GM13977 (cell line): ENCODE measurements around the gene STYX.
A peak's percentile ranks its signal among the peaks of the same experiment; 100 is the strongest.

Experiments
- DNase-seq: peaks from one replicate; pipeline ENCODE4 v3.0.0; 2012; ENCODE audit warnings: low spot score
- in situ Hi-C: fragments of 300-500 bp; cut with MboI; formaldehyde crosslinking; loops from one replicate; pipeline ENCODE4 v1.12.0; 2022; ENCODE audit warnings: low sequenced_read_pairs, low pct_unique_long_range_greater_than_20kb, mixed read lengths, inconsistent platforms; ENCODE audit not compliant: unreplicated experiment
- TF ChIP-seq, protein P1 (sequence below): IDR thresholded peaks from 2 replicates; pipeline ENCODE4 v1.5.1; 2012; ENCODE audit warnings: mild to moderate bottlenecking, control low read depth; ENCODE audit not compliant: insufficient read depth; ENCODE audit errors: extremely low read depth, missing control alignments

The STYX gene

DNA sequence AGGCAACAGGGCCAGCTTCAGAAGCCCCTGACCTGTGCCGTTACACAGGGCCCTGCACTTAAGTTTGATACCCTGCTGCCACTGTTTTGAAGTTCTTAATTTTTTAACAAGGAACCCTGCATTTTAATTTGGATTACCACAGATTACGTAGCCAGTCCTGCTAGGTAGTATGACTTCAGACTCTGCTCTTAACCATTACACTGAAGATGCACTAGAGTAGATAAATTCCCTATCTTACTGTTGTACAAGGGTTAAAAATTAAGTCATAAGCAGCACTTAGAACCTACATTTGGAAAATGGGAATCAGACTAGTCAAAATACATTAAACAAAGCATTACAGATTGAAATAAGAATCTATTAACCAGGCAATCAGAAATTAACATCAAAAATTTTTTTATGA lies 59.2 kb downstream of the STYX start:
- TF ChIP-seq, protein P1, sequence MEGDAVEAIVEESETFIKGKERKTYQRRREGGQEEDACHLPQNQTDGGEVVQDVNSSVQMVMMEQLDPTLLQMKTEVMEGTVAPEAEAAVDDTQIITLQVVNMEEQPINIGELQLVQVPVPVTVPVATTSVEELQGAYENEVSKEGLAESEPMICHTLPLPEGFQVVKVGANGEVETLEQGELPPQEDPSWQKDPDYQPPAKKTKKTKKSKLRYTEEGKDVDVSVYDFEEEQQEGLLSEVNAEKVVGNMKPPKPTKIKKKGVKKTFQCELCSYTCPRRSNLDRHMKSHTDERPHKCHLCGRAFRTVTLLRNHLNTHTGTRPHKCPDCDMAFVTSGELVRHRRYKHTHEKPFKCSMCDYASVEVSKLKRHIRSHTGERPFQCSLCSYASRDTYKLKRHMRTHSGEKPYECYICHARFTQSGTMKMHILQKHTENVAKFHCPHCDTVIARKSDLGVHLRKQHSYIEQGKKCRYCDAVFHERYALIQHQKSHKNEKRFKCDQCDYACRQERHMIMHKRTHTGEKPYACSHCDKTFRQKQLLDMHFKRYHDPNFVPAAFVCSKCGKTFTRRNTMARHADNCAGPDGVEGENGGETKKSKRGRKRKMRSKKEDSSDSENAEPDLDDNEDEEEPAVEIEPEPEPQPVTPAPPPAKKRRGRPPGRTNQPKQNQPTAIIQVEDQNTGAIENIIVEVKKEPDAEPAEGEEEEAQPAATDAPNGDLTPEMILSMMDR = no peak
- DNase-seq = no peak
- in situ Hi-C loops = no loop called here

DNA sequence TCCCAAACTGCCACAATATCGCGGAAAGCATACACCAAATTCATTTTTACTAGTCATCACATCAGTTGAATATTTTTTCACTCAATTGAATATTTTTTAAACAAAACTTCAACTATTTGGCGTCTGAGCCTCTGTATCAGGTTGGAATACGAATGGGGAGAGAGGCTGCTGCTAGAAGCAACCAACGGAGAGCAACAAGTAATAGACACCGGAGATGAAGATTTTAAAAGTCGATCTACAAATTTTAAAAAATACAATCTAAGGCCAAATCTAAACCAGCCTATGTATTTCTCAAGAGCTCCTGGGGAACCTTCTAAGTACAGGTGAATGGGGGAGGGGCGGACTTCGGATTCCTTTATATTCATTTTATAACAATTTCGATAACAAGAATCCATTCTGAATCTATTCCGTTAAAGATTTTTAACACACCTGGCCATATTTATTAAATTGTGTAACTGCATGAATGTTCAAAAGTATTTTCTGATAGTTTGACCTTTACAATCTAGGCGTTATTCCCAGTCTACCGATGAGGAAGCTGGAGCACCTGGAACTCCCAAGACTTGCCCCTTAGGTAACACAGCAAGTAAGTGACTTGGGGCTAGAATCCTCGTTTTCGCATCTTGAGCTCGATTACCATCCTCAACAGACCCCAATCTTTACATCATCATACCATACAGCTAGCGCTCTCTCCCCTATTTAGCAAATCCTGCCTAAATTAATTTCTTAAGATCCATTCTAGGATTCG lies 60.2 kb downstream of the STYX start:
- TF ChIP-seq, protein P1 = no peak
- in situ Hi-C loops = no loop called here
- DNase-seq = peak; percentile 29

DNA sequence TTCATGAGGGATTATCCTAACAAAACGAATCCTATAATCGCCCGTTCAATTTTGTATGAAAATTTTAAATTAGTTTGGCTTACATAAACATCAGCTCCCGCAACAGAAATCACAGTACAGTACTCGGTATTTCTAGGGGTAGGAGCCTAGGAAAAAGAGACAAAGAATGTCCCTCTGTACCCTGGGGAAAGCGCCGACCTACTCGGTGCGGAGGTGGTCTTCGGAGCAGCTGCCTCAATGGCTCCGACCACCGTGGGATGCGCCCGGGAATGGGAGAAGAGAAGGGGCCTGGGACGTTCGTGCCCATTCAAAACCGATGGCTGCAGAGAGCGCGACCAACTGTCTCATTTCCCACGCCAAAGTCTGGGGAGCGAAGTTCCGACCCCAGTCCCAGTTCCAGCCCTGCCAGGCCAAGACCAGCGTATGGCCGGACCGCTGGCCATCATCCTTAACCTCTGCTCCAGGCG lies 60.8 kb downstream of the STYX start:
- TF ChIP-seq, protein P1 = no peak
- in situ Hi-C loops = no loop called here
- DNase-seq = no peak

DNA sequence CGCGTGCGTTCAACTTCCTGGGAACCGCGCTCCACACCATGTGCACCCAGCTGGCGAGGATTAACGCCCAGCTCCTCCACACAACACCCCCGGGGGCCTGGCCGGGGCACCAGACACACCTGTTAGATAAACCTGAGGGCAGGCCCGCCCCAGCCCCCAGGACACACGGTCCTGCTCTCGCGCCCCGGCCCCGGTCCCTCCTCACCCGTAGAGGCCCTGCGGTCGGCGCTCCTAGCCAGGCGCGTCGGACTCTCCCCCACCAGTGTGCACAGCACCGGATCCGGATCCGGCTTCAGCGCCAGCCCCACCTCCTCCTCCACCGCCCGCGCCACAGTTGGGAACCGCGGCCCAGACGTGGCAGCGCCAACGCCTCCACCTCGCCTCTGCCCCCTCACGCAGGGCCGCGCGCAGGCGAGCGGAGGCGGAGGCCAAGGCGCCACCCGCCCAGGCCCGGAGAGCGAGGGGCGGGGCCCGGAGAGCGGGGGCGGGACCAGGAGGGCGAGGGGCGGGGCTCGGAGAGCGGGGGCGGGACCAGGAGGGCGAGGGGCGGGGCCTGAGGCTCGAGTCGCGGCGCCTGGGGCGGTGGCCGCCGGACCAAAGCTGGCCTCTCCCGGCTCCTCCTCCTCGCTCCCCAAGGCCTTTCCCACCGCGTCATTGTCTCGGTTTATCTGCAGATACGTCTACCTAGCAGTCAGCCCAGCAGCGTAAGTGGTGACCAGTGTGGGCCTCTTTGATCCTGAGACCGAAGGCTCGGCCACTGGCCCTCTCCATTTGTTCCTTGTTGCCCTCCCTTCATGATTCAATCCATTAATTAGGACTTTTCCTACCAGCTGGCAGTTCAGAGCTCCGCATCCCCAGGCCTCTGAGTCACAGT lies 61.5 kb downstream of the STYX start, which contains the start of gene GNPNAT1:
Gene GNPNAT1 (minus strand): TSS at position 385 of the 874 bp plus-strand sequence. CDS start 6,957 bp downstream, outside the sequence.
- in situ Hi-C loops = no loop called here
- TF ChIP-seq, protein P1 = no peak
- peak; percentile 94 for DNase-seq

DNA sequence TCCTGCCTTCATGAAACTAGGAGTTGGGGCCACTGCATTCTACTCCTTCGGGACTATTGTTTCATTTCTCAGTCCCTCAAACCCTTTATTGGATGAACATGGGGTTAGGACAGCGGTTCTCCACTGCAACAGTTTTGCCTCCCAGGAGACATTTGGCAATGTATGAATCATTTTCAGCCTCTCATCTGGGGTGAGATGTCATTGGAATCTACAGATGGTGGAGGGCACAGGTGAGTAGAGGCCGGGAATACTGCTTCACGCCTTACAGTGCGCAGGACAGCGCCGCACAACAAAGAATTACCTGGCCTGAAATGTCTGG lies 62.1 kb downstream of the STYX start:
- in situ Hi-C loops = no loop called here
- DNase-seq = no peak
- TF ChIP-seq, protein P1 = no peak

DNA sequence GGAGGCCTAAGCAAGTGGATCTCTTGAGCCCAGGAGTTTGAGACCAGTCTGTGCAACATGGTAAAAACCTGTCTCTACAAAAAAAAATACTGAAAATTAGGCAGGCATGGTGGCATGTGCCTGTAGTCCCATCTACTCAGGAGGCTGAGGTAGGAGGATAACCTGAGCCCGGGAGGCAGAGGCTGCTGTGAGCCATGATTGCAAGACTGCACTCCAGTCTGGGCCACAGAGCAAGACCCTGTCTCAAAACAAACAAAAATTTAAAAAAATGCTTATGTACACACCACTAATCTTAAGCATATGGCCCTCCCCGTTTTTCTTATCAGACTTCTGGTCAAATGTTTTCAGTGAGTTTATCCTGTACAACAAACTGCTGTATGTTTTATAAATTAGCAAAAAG lies 63.1 kb downstream of the STYX start:
- in situ Hi-C loops = no loop called here
- DNase-seq = no peak
- TF ChIP-seq, protein P1 = no peak
